HEK293 (cell line): ENCODE data around the gene IL22RA1.

ENCODE experiments used
- CTCF ChIP-seq: fragments of 450-650 bp; formaldehyde crosslinking; IDR thresholded peaks from 2 replicates; pipeline ENCODE4 v1.5.1; 2016; ENCODE audit warnings: missing biosample characterization, missing genetic modification characterization
- YY1 ChIP-seq: fragments of 450-650 bp; formaldehyde crosslinking; IDR thresholded peaks from 2 replicates; pipeline ENCODE4 v1.5.1; 2018; ENCODE audit warnings: missing biosample characterization, missing genetic modification characterization
- ZNF202 ChIP-seq: fragments of 450-650 bp; formaldehyde crosslinking; IDR thresholded peaks from 2 replicates; pipeline ENCODE4 v1.5.1; 2016; ENCODE audit warnings: missing biosample characterization, missing genetic modification characterization, borderline replicate concordance
- ZNF274 ChIP-seq, 2 experiments: fragments of 200-500 bp in 1 of 2; fragments of 450-650 bp in 1 of 2; sonication (Bioruptor generic) in 1 of 2; formaldehyde crosslinking in 1 of 2; IDR thresholded peaks; 2 replicates each; pipeline versions ENCODE4 v1.5.1 to v1.6.1; 2014 to 2016; ENCODE audit warnings: borderline replicate concordance in 1 of 2, inconsistent platforms in 1 of 2, low read length in 1 of 2, missing biosample characterization in 1 of 2, missing genetic modification characterization in 1 of 2
- ZNF423 ChIP-seq: fragments of 450-650 bp; formaldehyde crosslinking; IDR thresholded peaks from 2 replicates; pipeline ENCODE4 v1.5.1; 2016; ENCODE audit warnings: missing biosample characterization, missing genetic modification characterization
- ZNF558 ChIP-seq: fragments of 450-650 bp; formaldehyde crosslinking; IDR thresholded peaks from 2 replicates; pipeline ENCODE4 v1.5.1; 2016; ENCODE audit warnings: missing biosample characterization, missing genetic modification characterization
- ZNF701 ChIP-seq: fragments of 450-650 bp; formaldehyde crosslinking; IDR thresholded peaks from 2 replicates; pipeline ENCODE4 v1.5.1; 2016; ENCODE audit warnings: missing biosample characterization, missing genetic modification characterization

DNA sequence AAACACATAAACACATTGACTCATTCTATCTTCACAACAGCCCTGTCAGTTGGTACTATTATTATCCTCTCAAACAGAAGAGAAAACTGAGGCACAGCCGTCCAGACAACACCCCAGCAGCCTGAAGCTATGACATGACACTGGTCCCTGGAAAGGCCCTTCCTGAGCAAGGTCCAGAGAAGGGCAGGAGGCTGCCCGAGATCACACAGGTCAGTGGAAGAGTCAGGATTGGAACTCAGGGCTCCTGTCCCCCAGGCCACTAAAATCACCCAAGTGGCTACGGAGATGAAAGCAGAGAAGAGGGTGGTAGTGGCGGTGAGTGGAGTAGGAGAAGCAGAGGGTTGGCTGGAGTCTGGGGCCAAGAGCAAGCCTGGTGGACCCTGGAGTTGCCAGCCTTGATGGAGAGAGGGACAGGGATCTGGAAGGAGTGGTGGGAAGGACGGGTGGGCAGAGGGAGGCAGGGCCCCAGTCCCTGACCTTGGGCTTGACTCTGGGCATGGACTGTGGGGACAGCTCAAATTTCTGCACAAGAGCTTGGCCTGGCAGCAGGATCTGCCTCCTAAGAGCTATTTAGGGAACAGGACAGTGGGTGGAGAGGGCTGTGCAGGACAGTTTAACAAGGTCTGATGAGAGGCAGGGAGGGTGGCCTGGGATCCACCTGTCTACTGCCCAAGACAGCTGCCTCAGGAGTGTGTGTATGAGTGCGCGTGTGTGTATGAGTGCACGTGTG, 46.8 kb downstream of the IL22RA1 start:
- TF ChIP-seq CTCF (no peak), ZNF202 (no peak), ZNF701 (no peak), ZNF274 (IDR thresholded peaks at IDR 0.05; ENCODE audit: low read length) (no peak), ZNF274 (tag by site-specific recombination; IDR thresholded peaks at IDR 0.05; ENCODE audit: borderline replicate concordance) (no peak), ZNF558 (tag by site-specific recombination) (no peak), YY1 (tag by site-specific recombination) (no peak), ZNF423 (tag by site-specific recombination) (no peak)
